ENCODE results near the gene CDYL2.

DNA sequence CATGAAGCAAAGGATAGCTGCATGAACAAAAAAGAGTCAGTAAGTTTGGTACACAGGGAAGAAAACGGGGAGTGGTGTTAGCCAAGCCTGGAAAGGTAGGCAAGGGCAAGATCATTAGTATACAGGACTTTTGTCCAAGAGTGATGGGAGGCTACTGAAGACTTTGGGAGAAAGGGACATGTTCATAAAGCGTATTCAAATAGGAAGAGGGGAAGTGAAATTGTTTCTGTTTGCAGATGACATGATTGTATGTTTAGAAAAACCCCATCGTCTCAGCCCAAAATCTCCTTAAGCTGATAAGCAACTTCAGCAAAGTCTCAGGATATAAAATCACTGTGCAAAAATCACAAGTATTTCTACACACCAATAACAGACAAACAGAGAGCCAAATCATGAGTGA, 19.4 kb downstream of the CDYL2 start:
- TF ChIP-seq, protein P1, sequence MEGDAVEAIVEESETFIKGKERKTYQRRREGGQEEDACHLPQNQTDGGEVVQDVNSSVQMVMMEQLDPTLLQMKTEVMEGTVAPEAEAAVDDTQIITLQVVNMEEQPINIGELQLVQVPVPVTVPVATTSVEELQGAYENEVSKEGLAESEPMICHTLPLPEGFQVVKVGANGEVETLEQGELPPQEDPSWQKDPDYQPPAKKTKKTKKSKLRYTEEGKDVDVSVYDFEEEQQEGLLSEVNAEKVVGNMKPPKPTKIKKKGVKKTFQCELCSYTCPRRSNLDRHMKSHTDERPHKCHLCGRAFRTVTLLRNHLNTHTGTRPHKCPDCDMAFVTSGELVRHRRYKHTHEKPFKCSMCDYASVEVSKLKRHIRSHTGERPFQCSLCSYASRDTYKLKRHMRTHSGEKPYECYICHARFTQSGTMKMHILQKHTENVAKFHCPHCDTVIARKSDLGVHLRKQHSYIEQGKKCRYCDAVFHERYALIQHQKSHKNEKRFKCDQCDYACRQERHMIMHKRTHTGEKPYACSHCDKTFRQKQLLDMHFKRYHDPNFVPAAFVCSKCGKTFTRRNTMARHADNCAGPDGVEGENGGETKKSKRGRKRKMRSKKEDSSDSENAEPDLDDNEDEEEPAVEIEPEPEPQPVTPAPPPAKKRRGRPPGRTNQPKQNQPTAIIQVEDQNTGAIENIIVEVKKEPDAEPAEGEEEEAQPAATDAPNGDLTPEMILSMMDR (IDR thresholded peaks at IDR 0.05 in 4 of 5, conservative IDR thresholded peaks at IDR 0.05 in 1 of 5), result no peak
- TF ChIP-seq POLR2A (IDR thresholded peaks at IDR 0.05), result no peak
